Vagina (tissue), 2 donors: Measurements from ENCODE around the gene METTL1.

ENCODE experiments used
- CTCF ChIP-seq, 3 experiments: fragments of 450-650 bp in 2 of 3; fragments of 200-600 bp in 1 of 3; sonication (generic) in 1 of 3; IDR thresholded peaks; one replicate each; pipeline ENCODE4 v1.5.1; 2017 to 2019; ENCODE audit warnings: antibody characterized with exemption in 3 of 3, mild to moderate bottlenecking in 2 of 3, moderate library complexity in 2 of 3
- POLR2A ChIP-seq, 2 donors: fragments of 450-650 bp; IDR thresholded peaks; one replicate each; pipeline ENCODE4 v1.6.1; 2017; ENCODE audit warnings: antibody characterized with exemption in 2 of 2, mild to moderate bottlenecking in 2 of 2, moderate library complexity in 2 of 2

GRCh38 chr12:57755194-57755453, 16.8 kb downstream of the METTL1 start:
- TF ChIP-seq CTCF (IDR thresholded peaks at IDR 0.05) = no peak
- TF ChIP-seq POLR2A (IDR thresholded peaks at IDR 0.05) = no peak
